Breast epithelium (tissue), 4 donors: ENCODE results near the gene SLC13A1. TPM values are rescaled to one million over a fixed set of nuclear protein-coding genes. Genes with fewer than 3 reads are reported as not detected.
"Not testable (repeated sequence)": the region's sequence is repeated elsewhere in the genome, so short reads cannot be mapped to it uniquely, and the experiment has no call there.

Experiments used
- DNase-seq, 2 donors: peaks; one replicate each; pipeline ENCODE4 v3.0.0-alpha.2; 2019; ENCODE audit warnings: low spot score in 2 of 2
- H3K27ac ChIP-seq, 2 donors: fragments of 200-600 bp; sonication (generic) in 1 of 2; one replicate each; pipeline ENCODE4 v1.5.1; 2016 to 2019; ENCODE audit warnings: mild to moderate bottlenecking in 1 of 2
- H3K27me3 ChIP-seq, 2 donors: fragments of 200-600 bp; sonication (generic) in 1 of 2; one replicate each; pipeline versions ENCODE4 v1.5.1 to v1.6.0; 2017 to 2019; ENCODE audit warnings: control low read depth in 1 of 2, mild to moderate bottlenecking in 1 of 2
- H3K36me3 ChIP-seq: fragments of 200-600 bp; one replicate; pipeline ENCODE4 v1.5.1; 2019
- H3K4me1 ChIP-seq, 2 donors: fragments of 200-600 bp; sonication (generic); one replicate each; pipeline ENCODE4 v1.5.1; 2016 to 2019; ENCODE audit warnings: control low read depth in 1 of 2
- H3K4me3 ChIP-seq, 3 donors: fragments of 200-600 bp; sonication (generic); 1 replicate in 2 of 3; 2 replicates in 1 of 3; pipeline ENCODE4 v1.5.1; 2016 to 2019; ENCODE audit warnings: mild to moderate bottlenecking in 3 of 3, moderate library complexity in 2 of 3
- H3K9me3 ChIP-seq, 2 donors: fragments of 200-600 bp; sonication (generic) in 1 of 2; one replicate each; pipeline ENCODE4 v1.5.1; 2016 to 2019; ENCODE audit warnings: control low read depth in 1 of 2
- POLR2A ChIP-seq: fragments of 450-650 bp; IDR thresholded peaks from one replicate; pipeline ENCODE4 v1.6.1; 2016; ENCODE audit warnings: antibody characterized with exemption, mild to moderate bottlenecking, moderate library complexity
- POLR2AphosphoS5 ChIP-seq, 3 donors: sonication (generic); formaldehyde crosslinking; IDR thresholded peaks; one replicate each; pipeline ENCODE4 v1.6.1; 2017; ENCODE audit warnings: antibody characterized with exemption in 3 of 3
- intact Hi-C: fragments of 100-400 bp; cut with DNase I; formaldehyde crosslinking; loops from one replicate; pipeline ENCODE4 v1.15.1; 2023; ENCODE audit warnings: low total_unique reads
- total RNA-seq, 3 donors: library from RNA; depleted of rRNA; stranded (reverse); fragments of >200 nt; gene quantifications; one replicate each; pipeline ENCODE4 v1.1.0, GENCODE V29; 2016
- TF ChIP-seq, protein P1 (sequence below), 3 donors: fragments of 450-650 bp; IDR thresholded peaks; one replicate each; pipeline ENCODE4 v1.5.1; 2016 to 2017; ENCODE audit warnings: antibody characterized with exemption in 3 of 3, mild to moderate bottlenecking in 3 of 3, moderate library complexity in 3 of 3

Gene SLC13A1
- total RNA-seq, 3 donors from 2014 or later: not detected

DNA sequence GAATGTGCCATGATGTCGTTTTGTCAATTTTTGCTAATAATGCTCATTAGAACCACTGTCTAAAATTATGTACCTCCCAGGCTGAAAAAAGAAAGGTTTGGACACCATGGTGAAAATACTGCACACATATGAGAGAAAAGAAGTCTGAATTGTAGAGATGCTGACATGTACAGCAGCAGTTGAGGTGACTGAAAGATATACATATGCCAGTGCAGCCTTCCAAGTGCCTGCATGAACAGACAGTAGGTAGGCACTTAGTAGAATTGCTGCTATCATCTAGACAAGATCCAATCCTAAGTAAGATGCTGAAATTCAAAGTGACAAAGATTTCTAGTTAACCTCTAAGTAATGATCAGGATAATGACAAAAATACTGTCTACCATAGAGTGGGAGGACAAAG, 86.9 kb downstream of the SLC13A1 start:
- intact Hi-C loops: no loop called here
- no peak overlapping the region for H3K4me3 ChIP-seq
- H3K27ac ChIP-seq: no peak overlapping the region
- H3K9me3 ChIP-seq: peaks cover 0 to 5% of the 10 kb centered on the region in 2 donors
- H3K4me1 ChIP-seq: no peaks in the 10 kb centered on the region
- no peaks in the 10 kb centered on the region for H3K27me3 ChIP-seq
- DNase-seq: no peak
- TF ChIP-seq POLR2A (no peak), POLR2AphosphoS5 (IDR thresholded peaks at IDR 0.05) (no peak)
- TF ChIP-seq, protein P1, sequence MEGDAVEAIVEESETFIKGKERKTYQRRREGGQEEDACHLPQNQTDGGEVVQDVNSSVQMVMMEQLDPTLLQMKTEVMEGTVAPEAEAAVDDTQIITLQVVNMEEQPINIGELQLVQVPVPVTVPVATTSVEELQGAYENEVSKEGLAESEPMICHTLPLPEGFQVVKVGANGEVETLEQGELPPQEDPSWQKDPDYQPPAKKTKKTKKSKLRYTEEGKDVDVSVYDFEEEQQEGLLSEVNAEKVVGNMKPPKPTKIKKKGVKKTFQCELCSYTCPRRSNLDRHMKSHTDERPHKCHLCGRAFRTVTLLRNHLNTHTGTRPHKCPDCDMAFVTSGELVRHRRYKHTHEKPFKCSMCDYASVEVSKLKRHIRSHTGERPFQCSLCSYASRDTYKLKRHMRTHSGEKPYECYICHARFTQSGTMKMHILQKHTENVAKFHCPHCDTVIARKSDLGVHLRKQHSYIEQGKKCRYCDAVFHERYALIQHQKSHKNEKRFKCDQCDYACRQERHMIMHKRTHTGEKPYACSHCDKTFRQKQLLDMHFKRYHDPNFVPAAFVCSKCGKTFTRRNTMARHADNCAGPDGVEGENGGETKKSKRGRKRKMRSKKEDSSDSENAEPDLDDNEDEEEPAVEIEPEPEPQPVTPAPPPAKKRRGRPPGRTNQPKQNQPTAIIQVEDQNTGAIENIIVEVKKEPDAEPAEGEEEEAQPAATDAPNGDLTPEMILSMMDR (IDR thresholded peaks at IDR 0.05): no peak
- H3K36me3 ChIP-seq: no peaks in the 10 kb centered on the region

DNA sequence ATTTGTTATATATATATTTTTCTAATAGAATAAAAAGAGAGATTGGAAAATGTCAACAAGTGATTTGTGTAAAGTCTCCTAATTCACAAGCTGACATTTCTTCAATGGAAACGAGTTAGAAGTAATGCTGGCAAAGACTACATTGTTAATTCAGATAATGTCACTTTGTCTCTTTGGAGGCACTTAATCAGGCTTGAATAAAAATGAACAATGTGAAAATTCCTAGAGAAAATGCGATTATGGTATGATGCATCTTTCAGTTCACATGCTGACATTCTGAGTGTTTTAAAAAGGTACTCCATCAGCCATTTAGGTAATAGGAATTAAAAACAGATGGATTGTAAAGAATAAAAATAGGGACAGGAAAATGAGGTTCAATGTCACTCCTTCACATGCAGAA, 100.1 kb downstream of the SLC13A1 start:
- DNase-seq: no peak
- Histone ChIP-seq H3K4me3 (no peak overlapping the region), H3K9me3 (no peaks in the 10 kb centered on the region), H3K4me1 (no peaks in the 10 kb centered on the region), H3K27ac (no peak overlapping the region), H3K36me3 (no peaks in the 10 kb centered on the region), H3K27me3 (no peaks in the 10 kb centered on the region)
- TF ChIP-seq, protein P1 (IDR thresholded peaks at IDR 0.05): no peak
- TF ChIP-seq POLR2AphosphoS5 (IDR thresholded peaks at IDR 0.05) (no peak), POLR2A (no peak)
- intact Hi-C loops: no loop called here

DNA sequence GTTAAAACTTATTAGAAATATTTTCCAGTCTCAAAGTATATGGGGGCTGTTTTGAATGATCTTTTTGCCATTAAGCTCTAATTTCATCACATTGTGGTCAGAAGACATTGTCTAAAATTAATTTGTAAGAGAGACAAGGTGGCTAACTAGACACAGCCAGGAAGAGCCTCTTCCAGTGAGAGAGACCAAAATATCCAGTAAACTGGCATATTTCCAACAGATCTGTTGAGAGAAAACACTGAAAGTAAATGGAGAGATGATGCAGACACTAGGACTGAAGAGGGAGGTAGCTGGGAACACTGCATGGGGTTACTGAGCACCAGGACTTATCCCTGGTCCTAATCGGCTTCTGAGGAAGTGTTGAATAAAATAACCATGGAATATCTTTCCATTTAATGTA, 102.8 kb downstream of the SLC13A1 start:
- H3K27me3 ChIP-seq: no peaks in the 10 kb centered on the region
- no peak overlapping the region for H3K27ac ChIP-seq
- H3K4me3 ChIP-seq: no peak overlapping the region
- no peaks in the 10 kb centered on the region for H3K9me3 ChIP-seq
- intact Hi-C loops: no loop called here
- no peaks in the 10 kb centered on the region for H3K4me1 ChIP-seq
- TF ChIP-seq, protein P1 (IDR thresholded peaks at IDR 0.05): no peak
- no peak for TF ChIP-seq POLR2AphosphoS5 (IDR thresholded peaks at IDR 0.05)
- no peak for TF ChIP-seq POLR2A
- DNase-seq: no peak
- H3K36me3 ChIP-seq: no peaks in the 10 kb centered on the region

DNA sequence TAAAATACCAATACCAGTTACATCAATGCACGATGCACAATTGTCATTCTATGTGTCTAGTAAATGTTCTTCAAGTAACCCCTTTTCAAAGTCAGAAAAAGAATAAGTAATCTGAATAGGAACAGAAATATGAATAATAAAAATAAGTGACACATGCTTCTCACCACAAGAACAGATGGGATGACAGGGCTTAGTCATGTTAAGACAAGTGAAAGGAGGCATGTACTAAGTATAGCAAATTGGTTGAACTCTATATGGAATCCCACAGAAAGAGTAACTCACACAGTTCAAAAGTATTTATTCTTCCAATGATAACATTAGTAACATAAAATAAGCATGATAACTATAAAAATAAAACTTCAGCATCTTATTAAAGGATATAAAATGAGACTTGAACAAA, 103.3 kb downstream of the SLC13A1 start:
- Histone ChIP-seq H3K9me3 (no peaks in the 10 kb centered on the region), H3K27me3 (no peaks in the 10 kb centered on the region), H3K4me1 (no peaks in the 10 kb centered on the region), H3K4me3 (no peak overlapping the region), H3K27ac (no peak overlapping the region), H3K36me3 (no peaks in the 10 kb centered on the region)
- no peak for DNase-seq
- TF ChIP-seq, protein P1 (IDR thresholded peaks at IDR 0.05): no peak
- TF ChIP-seq POLR2AphosphoS5 (IDR thresholded peaks at IDR 0.05): no peak
- TF ChIP-seq POLR2A: no peak
- intact Hi-C loops: no loop called here

DNA sequence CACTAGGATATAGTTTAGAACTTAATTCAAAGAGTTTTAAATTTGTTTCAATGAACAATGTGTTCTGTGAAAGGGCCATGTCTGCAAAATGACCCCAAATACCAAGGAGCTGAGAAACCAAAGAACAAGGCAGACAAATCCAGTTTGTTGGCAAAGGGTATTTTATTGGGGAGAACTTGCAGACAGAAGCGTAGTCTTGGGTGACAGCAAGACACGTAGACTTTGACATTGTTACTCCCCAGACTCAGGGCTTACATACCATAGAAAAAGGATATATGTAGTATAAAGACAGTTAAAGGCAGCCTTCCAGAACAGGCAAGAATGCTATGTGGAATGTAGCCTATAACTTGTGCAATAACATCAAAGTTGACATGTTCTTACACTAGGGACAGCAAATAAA, 109.3 kb downstream of the SLC13A1 start:
- Histone ChIP-seq H3K9me3 (no peaks in the 10 kb centered on the region), H3K4me1 (no peaks in the 10 kb centered on the region)
- TF ChIP-seq POLR2A (no peak), POLR2AphosphoS5 (IDR thresholded peaks at IDR 0.05) (no peak)
- TF ChIP-seq, protein P1 (IDR thresholded peaks at IDR 0.05): no peak

DNA sequence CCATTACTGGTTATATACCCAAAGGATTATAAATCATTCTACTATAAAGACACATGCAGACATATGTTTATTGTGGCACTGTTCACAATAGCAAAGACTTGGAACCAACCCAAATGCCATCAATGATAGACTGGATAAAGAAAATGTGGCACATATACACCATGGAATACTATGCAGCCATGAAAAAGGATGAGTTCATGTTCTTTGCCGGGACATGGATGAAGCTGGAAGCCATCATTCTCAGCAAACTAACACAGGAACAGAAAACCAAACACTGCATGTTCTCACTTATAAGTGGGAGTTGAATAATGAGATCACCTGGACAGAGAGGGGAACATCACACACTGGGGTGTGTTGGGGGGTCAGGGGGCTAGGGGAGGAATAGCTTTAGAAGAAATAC, 112.9 kb downstream of the SLC13A1 start:
- H3K4me1 ChIP-seq, DNase-seq, H3K27me3 ChIP-seq, H3K4me3 ChIP-seq, H3K27ac ChIP-seq, H3K9me3 ChIP-seq, H3K36me3 ChIP-seq, intact Hi-C loops: not testable (repeated sequence)

More for the DNA sequence above, 109.3 kb downstream of the SLC13A1 start:
- intact Hi-C loops: no loop called here
- Histone ChIP-seq H3K4me3 (no peak overlapping the region), H3K36me3 (no peaks in the 10 kb centered on the region), H3K27ac (no peak overlapping the region), H3K27me3 (no peaks in the 10 kb centered on the region)
- DNase-seq: no peak

DNA sequence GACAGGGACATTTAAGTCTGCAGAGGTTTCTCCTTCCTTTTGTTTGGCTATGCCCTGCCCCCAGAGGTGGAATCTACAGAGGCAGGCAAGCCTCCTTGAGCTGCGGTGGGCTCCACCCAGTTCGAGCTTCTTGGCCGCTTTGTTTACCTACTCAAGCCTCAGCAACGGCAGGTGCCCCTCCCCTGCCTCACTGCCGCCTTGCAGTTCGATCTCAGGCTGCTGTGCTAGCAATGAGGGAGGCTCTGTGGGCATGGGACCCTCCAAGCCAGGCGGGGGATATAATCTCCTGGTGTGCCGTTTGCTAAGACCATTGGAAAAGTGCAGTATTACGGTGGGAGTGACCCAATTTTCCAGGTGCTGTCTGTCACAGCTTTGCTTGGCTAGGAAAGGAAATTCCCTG, 114.9 kb downstream of the SLC13A1 start:
- H3K4me3 ChIP-seq, H3K27me3 ChIP-seq, H3K27ac ChIP-seq, H3K36me3 ChIP-seq, H3K4me1 ChIP-seq, intact Hi-C loops, H3K9me3 ChIP-seq, DNase-seq: not testable (repeated sequence)
